NCI-H2107 treated with DMSO at 0.1 percent for 48 hours (cell line): ENCODE results near the gene DOCK6.

Experiments used
- DNase-seq: peaks from one replicate; lab custom pipeline; 2025; ENCODE audit not compliant: unreplicated experiment; lab: John Stamatoyannopoulos, UW

Gene DOCK6

DNA sequence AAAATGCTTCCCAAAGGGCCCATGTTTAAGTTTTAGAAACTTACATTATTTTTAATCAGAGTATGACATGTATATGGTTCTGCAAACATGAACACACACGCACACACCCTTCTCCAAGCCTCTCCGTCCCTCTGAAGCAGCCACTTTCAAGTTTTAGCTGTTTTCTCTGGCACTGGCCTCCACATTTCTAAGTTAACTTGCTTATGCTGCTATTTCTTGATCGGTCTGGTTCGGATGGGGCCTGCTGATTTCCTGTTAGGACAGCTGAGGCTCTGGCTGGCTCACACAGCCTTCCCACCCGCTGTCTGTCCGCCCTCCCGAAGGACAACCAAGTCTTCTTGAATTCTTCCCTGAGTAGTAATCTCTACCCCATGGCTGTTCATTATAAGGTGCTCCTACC, 111.1 kb downstream of the DOCK6 start:
- no peak for DNase-seq
